ACHN (cell line): ENCODE results near the gene ALB.
"Not testable (repeated sequence)": the region's sequence is repeated elsewhere in the genome, so short reads cannot be mapped to it uniquely, and the experiment has no call there.

Experiments used
- DNase-seq: peaks from one replicate; pipeline ENCODE4 v3.0.0-alpha.2; 2015
- in situ Hi-C: cut with HindIII; loops from 2 replicates; pipeline ENCODE4 v1.10.0; 2017; ENCODE audit warnings: low sequenced_read_pairs, low pct_ligation_motif_present, low pct_unique_long_range_greater_than_20kb

The ALB gene

DNA sequence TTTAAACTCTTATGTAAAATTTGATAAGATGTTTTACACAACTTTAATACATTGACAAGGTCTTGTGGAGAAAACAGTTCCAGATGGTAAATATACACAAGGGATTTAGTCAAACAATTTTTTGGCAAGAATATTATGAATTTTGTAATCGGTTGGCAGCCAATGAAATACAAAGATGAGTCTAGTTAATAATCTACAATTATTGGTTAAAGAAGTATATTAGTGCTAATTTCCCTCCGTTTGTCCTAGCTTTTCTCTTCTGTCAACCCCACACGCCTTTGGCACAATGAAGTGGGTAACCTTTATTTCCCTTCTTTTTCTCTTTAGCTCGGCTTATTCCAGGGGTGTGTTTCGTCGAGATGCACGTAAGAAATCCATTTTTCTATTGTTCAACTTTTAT lies at the start of gene ALB:
Gene ALB, plus strand, starts transcription at position 246 of the 400 bp plus-strand sequence. Its CDS starts 41 bp downstream, at position 287.
- no peak for DNase-seq
- in situ Hi-C loops = no loop called here

DNA sequence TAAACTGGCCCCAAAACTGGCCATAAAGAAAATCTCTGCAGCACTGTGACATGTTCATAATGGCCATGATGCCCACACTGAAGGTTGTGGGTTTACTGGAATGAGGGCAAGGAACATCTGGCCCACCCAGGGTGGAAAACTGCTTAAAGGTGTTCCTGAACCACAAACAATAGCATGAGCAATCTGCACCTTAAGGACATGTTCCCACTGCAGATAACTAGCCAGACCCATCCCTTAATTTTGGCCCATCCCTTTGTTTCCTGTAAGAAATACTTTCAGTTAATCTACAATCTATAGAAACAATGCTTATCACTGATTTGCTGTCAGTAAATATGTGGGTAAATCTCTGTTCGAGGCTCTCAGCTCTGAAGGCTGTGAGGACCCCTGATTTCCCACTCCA lies 46.9 kb upstream of the ALB start:
- DNase-seq, in situ Hi-C loops: not testable (repeated sequence)

DNA sequence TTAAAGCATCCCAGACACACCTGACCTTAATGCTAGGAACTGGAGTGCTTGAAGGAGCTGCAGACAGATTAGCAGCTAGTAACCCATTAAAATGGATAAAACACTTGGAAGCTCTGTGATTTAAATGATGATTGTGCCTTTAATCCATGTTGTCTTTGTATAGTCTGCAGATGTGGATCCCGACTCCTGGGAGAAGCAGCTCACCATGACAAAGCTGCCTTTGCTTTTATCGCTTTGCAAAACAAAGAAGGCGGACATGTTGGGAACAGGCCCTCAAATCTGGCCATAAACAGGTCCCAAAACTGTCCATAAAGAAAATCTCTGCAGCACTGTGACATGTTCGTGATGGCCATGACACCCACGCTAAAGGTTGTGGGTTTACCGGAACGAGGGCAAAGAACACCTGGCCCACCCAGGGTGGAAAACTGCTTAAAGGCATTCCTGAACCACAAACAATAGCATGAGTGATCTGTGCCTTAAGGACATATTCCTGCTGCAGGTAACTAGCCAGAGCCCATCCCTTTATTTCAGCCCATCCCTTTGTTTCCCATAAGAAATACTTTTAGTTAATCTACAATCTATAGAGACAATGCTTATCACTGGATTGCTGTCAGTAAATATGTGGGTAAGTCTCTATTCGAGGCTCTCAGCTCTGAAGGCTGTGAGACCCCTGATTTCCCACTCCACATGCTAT lies 34.4 kb upstream of the ALB start:
- in situ Hi-C loops, DNase-seq: not testable (repeated sequence)

DNA sequence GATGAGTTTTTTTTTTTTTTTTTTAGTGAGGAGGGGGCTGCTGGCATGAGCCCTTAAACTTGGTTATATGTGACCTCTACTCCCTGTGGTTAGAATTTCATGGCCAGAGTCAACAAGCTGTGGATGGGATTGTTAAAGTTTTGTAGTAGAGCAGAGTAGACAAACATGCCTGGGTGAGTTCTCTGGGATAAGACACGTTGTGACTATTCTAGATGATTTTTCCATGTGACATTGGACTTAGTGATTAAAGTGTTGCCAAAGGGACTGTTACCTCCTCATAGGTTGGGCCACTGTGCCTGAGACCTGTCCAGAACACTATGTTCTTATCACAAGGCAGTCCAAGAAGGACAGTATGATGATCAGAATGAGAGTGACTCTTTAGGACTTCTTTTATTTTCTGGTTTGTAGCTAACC lies 28.8 kb upstream of the ALB start:
- DNase-seq = no peak
- in situ Hi-C loops = no loop called here

DNA sequence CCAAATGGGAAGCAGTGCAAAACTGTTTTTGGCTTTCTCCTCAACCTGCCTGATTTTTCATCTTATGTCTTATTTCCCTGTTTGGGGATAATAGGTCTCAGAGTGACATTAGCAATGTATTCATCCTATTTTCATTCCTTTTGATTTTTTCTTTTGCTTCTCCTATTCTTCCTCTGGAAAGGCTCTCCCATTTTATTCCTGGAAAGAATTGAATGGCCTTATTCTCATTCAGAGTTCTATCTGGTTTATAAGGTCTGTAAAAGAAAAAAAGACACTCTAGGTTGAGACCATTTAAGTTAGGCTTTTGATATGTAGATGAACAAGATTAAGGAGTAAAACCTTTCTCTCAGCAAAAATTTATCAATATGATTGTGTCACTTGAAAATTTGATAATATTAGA lies 27.8 kb upstream of the ALB start:
- no peak for DNase-seq
- in situ Hi-C loops = no loop called here

DNA sequence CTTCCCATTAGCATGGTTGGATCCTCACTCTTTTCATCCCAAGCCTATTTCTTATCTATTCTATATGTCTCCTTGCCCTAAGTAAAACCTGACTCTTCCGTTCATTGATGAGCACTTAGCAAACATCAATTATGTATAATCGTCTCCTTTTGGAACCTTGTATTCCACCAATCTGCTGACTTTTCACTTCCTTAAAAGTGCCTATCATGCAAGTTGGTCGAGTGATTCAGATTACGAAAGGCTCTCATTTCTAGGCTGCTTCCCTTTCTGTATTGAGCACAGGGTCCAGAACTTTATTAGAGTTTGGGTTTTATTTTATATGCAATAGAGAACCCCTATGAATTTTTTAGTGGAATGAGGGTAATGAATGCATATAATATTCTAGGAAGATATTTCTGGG lies 27.1 kb upstream of the ALB start:
- in situ Hi-C loops = no loop called here
- no peak for DNase-seq

DNA sequence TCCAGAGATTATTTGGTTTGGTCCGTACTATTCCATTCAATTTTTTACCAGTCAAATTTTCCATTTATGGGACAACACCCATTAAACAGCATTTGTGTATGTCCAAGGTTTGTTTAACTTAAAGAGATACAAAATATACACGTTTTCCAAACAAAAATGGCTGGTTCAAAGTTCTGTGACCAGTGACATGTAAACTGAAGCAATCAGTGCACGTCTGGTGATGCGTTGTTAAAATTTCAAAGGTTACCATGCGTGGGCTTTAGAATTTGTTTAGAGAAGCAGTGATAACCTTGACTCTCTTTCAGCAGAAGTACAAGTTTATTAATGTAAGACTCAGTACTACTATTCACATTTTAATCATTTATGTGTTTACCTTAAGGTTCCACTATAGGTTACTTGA lies 25.2 kb upstream of the ALB start:
- in situ Hi-C loops = no loop called here

DNA sequence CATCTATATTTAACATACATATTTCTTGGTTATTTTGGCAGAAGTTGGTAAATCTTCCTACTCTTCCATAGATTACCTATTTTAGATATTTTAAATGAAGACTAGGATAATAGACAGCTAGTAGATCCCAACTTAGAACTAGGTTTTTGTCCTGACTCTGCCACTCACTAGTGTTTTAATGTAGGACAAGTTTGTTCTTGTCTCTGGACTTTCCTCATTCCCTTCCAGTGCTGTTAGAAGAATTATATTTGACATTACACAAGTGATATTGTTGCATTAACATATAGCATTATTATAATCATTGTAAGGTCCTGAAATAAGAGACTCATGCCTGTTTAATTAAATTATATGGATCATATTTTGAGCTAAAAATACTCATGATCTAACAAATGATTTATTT lies 24.1 kb upstream of the ALB start:
- no peak for DNase-seq
- in situ Hi-C loops = no loop called here

More for the DNA sequence above, 25.2 kb upstream of the ALB start:
- no peak for DNase-seq

DNA sequence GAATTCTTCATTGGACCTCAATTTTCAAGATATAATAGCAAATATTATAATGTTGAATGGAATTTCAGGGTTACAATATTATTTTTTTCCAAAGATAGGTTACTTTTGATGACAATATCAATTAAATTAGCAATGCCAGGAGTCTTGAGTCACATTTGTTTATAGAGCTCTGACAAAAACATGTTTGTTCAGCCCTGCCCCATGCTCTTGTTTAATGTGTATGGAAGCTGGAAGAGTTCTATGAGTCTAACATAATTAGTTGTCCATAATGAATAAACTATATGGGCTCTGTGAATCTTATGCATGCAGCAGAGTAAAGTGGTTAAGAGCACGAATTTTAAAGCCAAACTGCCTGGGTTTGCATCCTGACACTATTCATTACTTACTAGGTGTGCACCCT lies 22.9 kb upstream of the ALB start:
- no peak for DNase-seq
- in situ Hi-C loops = no loop called here

DNA sequence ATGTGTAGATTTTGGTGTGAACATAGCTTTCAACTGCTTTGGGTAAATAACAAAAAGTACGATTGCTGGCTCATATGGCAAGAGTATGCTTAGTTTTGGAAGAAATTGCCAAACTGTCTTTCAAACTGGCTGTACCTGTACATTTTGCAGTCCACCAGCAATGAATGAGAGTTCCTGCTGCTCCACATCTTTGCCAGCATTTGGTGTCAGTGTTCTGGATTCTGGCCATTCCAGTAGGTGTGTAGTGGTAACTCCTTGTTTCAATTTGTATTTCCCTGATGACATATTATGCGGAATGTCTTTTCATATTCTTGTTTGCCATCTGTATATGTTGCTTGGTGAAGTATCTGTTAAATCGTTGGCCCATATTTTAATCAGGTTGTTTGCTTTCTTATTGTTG lies 20.6 kb upstream of the ALB start:
- DNase-seq = no peak
- in situ Hi-C loops = no loop called here

DNA sequence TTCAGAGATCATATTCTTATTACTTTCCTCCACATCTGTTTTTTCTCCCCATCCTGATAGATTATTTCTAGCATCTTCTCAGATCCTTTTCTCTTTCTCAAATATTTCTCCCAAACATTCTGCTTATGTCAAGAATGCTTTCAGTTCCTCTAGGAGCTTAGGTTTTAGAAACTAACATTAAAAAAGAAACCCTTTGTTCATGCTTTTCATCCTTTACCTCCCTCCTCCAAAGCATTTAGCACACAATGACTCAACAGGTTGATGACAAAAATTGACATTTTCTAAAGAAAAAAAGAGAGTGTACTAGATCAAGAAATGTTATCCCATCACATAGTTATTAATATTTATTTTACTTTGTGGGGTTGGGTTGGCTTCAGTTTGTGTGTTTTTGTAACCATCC lies 16.5 kb upstream of the ALB start:
- in situ Hi-C loops = no loop called here

DNA sequence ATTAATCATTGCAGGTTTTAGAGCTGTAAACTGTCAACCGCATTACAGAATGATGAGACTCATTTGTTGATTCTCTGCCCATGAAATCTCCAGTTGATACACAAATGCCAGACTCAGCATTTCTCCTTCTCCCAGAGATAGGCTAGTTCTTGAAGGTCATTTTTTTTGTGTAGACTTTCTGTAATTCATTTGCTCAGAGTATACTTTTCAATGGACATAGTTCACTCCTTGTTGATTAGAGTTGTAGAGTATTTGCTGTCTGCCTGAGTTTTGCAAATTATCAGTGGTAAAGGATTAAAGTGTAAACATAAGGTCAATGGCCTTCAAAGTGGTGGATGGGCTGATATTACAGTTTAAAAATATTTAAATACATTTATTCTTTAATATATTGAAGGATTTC lies 15.2 kb upstream of the ALB start:
- in situ Hi-C loops = no loop called here
- DNase-seq = no peak

More for the DNA sequence above, 16.5 kb upstream of the ALB start:
- no peak for DNase-seq

DNA sequence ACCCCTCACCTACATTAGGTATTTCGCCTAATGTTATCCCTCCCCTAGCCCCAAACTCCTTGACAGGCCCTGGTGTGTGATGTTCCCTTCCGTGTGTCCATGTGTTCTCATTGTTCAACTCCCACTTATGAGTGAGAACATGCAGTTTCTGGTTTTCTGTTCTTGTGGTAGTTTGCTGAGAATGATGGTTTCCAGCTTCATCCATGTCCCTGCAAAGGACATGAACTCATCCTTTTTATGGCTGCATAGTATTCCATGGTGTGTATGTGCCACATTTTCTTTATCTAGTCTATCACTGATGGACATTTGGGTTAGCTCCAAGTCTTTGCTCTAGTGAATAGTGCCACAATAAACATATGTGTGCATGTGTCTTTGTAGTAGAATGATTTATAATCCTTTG lies 14.4 kb upstream of the ALB start:
- DNase-seq, in situ Hi-C loops: not testable (repeated sequence)

DNA sequence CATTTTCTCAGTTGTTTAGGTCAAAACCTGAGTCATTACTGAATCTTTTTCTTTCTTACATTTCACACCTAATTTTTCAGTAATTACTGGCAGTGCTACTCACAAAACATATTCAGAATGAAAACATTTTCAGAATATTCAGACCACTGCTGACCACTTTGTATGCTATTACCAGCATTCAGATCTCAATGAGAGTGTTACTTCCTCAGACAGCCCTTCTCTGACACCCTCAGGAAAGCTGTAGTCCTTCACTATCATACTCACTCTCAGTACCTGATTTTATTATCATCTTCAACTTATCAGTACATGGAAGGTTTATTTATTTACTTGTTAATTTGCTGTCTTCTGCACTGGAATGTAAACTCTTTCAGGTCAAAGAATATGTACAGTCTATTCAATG lies 12.3 kb upstream of the ALB start:
- no peak for DNase-seq
- in situ Hi-C loops = no loop called here

DNA sequence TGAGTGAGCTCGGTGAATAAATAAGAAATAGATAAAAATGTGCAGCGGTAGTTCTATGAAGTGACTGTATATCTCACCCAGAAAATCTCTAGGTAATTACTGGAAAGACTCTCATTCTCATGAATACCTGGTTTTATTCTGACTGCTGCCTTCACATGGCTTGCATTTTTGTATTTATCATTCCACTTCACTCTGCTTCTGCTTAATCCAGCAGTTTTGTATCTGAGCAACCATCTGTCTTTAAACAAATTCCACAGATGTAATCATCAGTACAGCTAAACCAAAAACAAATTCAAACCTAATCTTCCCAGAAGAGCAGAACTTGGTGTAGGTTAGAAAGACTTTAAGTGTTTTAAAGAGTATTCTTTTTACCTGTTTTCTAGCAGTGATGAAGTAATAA lies 11.2 kb upstream of the ALB start:
- DNase-seq = no peak
- in situ Hi-C loops = no loop called here

DNA sequence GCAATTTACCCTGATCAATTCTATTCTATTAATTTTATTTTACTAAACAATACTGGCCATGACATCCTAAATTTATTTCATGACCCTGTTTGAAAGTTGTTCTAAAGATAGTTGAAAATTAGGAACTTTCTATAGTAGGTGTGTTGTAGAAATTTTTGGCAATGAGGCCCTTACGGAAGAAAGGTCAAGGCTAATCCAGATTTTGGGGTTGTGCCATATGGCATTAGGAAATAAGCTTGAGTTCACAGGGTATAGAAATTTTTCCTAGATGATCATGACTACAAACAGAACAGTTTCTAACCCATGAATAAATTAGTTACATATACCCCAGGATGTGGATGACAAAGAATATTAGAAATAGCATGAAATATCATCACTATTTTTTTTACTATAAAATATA lies 7.8 kb upstream of the ALB start:
- no peak for DNase-seq
- in situ Hi-C loops = no loop called here

DNA sequence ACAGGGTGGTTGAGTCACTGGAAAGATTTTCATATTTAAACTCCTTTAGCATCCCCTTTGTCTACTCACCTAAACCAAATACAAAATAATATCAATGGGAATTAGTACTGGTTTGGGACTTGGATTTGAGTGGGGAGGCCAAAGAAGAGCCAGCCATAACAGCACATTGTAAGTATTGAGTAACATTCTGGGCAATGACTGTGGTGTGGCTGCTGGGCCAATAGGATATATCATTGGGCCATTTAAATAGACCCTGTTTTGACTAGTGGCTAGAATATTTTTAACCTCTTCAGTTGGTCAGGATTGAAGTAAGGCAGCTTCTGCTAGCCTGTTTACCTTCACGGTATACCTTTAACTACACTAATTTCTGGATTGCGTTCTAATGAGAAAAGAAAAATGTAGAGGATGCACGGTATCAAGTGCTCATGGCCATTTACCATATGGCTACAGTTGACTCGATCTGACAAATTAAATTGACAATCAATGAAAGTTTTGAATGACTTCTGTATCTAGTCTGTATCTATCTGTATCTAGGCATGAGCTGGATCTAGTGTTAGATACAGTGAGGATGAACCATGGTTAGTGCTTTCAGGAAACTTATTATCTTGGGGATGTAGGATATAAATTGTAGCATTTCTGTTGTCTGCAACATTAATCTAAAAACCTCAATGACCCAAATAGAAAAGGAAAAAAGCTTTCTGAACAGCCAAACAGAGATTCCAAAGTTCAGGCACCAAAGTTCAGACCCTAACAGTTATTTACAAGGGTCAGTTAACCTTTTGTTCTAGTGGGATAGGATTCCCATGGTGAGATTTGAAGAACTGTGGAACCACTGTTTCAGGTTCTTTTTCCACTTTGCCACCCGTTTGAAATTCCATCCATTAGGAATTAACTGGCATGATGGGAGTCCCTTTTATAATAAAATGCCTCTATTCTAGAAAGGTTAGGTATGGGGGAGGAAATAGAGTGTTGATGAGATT lies 6.8 kb upstream of the ALB start:
- in situ Hi-C loops = no loop called here
- no peak for DNase-seq

DNA sequence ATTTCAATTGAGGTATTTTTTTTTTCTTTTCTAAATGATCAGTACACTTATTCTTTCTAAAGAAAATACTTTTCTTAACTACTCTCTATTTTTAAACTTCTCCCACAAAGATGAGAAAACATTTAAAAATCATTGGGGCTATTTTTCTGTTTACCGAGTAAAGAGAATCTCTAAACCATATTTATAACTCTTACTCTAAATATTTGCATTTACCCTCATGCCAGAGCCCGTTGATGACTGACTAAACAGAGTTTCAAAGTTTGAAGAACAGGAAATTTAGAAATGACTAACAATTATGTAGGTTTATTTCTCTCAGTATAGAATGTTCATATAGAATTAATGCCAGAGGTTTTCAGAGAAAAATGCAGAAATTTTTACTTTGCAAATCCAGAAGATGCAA lies 2.7 kb upstream of the ALB start:
- in situ Hi-C loops = no loop called here
- no peak for DNase-seq

DNA sequence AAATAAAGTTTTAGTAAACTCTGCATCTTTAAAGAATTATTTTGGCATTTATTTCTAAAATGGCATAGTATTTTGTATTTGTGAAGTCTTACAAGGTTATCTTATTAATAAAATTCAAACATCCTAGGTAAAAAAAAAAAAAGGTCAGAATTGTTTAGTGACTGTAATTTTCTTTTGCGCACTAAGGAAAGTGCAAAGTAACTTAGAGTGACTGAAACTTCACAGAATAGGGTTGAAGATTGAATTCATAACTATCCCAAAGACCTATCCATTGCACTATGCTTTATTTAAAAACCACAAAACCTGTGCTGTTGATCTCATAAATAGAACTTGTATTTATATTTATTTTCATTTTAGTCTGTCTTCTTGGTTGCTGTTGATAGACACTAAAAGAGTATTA lies 370 bp downstream of the ALB start:
- DNase-seq = no peak
- in situ Hi-C loops = no loop called here

DNA sequence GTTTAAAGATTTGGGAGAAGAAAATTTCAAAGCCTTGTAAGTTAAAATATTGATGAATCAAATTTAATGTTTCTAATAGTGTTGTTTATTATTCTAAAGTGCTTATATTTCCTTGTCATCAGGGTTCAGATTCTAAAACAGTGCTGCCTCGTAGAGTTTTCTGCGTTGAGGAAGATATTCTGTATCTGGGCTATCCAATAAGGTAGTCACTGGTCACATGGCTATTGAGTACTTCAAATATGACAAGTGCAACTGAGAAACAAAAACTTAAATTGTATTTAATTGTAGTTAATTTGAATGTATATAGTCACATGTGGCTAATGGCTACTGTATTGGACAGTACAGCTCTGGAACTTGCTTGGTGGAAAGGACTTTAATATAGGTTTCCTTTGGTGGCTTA lies 1.1 kb downstream of the ALB start:
- in situ Hi-C loops = no loop called here
- no peak for DNase-seq
